NCI-H1092 (cell line): ENCODE results near the gene ARHGAP30.
"Not testable (repeated sequence)": the region's sequence is repeated elsewhere in the genome, so short reads cannot be mapped to it uniquely, and the experiment has no call there.

Experiments
- DNase-seq: peaks from one replicate; lab custom pipeline; 2025; lab: John Stamatoyannopoulos, UW

ARHGAP30 gene

GRCh38 chr1:161069731-161070270 lies at the start of gene ARHGAP30:
TSS of gene ARHGAP30 (minus strand) at chr1:161069891. CDS start at chr1:161069624, 267 bp downstream.
- no peak for DNase-seq

GRCh38 chr1:161117759-161118581 lies 48.3 kb upstream of the ARHGAP30 start, which contains the start of the genes NIT1 and PFDN2:
TSS of gene NIT1 (plus strand) at chr1:161118105. CDS start at chr1:161118177, 72 bp downstream.
TSS of gene PFDN2 (minus strand) at chr1:161118037. CDS start at chr1:161118026, 11 bp downstream.
- peak; percentile 76 for DNase-seq

- DNase-seq = not testable (repeated sequence)
Measured at GRCh38 chr1:161115961-161116360, 46.3 kb upstream of the ARHGAP30 start.

- no peak for DNase-seq
Measured at GRCh38 chr1:161115132-161115711, 45.5 kb upstream of the ARHGAP30 start.

- DNase-seq = no peak
Measured at GRCh38 chr1:161114556-161114955, 44.9 kb upstream of the ARHGAP30 start.

- no peak for DNase-seq
Measured at GRCh38 chr1:161113915-161114314, 44.2 kb upstream of the ARHGAP30 start.

GRCh38 chr1:161111527-161111926 lies 41.8 kb upstream of the ARHGAP30 start:
- DNase-seq = no peak

- no peak for DNase-seq
Measured at GRCh38 chr1:161111117-161111516, 41.4 kb upstream of the ARHGAP30 start.

GRCh38 chr1:161106431-161106830 lies 36.7 kb upstream of the ARHGAP30 start:
- DNase-seq = no peak

- DNase-seq = no peak
Measured at GRCh38 chr1:161100556-161100955, 30.9 kb upstream of the ARHGAP30 start.

- no peak for DNase-seq
Measured at GRCh38 chr1:161099090-161099802, 29.6 kb upstream of the ARHGAP30 start.

GRCh38 chr1:161098210-161099068 lies 28.7 kb upstream of the ARHGAP30 start, which contains the start of gene KLHDC9:
TSS of gene KLHDC9 (plus strand) at chr1:161098361. CDS start at chr1:161098536, 175 bp downstream.
- DNase-seq = peak; percentile 90

- no peak for DNase-seq
Measured at GRCh38 chr1:161096530-161096929, 26.8 kb upstream of the ARHGAP30 start.

- no peak for DNase-seq
Measured at GRCh38 chr1:161096015-161096414, 26.3 kb upstream of the ARHGAP30 start.

- DNase-seq = no peak
Measured at GRCh38 chr1:161095230-161095629, 25.5 kb upstream of the ARHGAP30 start.

GRCh38 chr1:161094481-161094880 lies 24.8 kb upstream of the ARHGAP30 start:
- no peak for DNase-seq

- DNase-seq = no peak
Measured at GRCh38 chr1:161092621-161093028, 22.9 kb upstream of the ARHGAP30 start.

- no peak for DNase-seq
Measured at GRCh38 chr1:161091796-161092507, 22.3 kb upstream of the ARHGAP30 start.

GRCh38 chr1:161091093-161091492 lies 21.4 kb upstream of the ARHGAP30 start:
- DNase-seq = no peak

- no peak for DNase-seq
Measured at GRCh38 chr1:161090617-161091016, 20.9 kb upstream of the ARHGAP30 start.

GRCh38 chr1:161089938-161090337 lies 20.2 kb upstream of the ARHGAP30 start:
- no peak for DNase-seq
